Measurements from ENCODE around the gene CENPO.

Gene CENPO

DNA sequence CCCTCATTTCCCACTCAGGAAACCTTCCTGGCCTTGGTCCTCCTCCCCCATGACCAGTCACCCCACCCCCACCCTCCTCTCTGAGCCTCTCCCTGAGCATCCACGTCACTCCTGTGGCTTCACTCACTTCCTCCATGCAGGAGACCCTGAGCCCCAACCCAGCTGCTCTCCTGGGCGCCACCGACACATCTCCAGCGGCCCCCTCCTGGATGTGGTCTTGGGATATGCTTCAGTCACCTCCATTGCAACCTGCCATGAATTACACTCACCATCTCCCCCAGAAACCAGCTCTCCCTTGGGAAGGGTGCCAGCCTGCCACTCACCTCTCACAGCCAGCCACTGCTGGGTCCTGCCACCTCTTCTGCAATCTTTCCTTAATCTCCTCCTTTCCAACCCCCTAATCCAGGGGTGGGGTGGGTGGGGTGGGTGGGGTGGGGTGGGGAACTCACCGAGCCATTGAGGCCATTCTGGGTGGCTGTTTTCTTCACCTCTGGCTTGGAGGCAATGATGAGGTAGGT, 44.8 kb downstream of the CENPO start:
- no peak for DNase-seq

- no peak for DNase-seq
These were observed 45.3 kb downstream of the CENPO start for GRCh38 chr2:24838541-24838940.

- DNase-seq: no peak
These were observed 46.5 kb downstream of the CENPO start for GRCh38 chr2:24839729-24840128.

GRCh38 chr2:24840164-24840869, 47.1 kb downstream of the CENPO start:
- DNase-seq: no peak

- peak in 10 of 51 donors; percentile 5 to 55 (median 24) for DNase-seq
These were observed 48.0 kb downstream of the CENPO start for GRCh38 chr2:24840962-24841945.

DNA sequence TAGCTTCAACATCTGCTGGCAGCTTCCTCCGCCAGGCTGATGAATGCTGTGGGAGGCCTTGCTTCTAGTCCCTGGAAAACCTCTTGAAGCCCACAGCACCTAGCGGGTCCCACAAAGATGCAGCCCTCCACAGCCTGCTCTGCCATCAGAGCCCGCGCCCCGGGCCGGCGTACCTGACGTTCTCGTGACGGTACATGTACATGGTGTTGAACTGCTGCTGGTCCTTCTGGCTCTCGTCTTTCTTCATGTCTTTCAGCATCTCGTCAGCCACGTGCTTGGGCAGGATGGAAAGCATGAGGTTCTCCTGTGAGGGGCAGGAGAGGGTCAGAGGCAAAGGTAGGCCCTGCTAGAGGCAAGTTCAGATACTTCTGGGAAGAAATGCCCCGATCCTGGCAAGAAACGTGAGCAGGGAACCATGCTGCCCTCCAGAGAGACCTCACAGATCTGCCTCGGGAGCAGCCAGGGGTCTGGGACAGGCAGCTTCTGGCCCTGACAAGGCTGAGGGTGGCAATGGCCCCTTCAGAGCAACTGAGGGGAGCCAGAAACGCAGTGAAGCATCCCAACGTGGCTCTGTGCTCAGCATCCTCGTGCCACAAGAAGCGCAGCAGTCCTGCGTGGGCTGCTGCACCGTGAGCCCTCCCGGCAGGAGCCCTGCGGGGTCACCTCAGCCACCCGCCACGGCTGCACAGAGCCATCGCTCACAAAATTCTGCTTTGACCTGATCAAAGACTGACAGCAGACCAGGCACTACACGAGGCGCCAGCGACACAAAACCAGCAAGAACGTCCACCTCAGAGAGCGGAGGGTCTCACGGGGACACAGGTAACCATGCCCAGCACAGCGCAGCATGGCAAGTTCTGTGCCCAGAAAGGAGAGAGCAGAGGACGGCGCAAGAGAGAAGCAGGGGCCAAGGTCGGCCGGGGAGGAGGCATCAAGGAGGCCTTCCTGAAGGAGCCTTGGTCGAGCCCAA, 49.1 kb downstream of the CENPO start:
- no peak for DNase-seq

- DNase-seq: no peak
These were observed 50.2 kb downstream of the CENPO start for GRCh38 chr2:24843330-24843860.

DNA sequence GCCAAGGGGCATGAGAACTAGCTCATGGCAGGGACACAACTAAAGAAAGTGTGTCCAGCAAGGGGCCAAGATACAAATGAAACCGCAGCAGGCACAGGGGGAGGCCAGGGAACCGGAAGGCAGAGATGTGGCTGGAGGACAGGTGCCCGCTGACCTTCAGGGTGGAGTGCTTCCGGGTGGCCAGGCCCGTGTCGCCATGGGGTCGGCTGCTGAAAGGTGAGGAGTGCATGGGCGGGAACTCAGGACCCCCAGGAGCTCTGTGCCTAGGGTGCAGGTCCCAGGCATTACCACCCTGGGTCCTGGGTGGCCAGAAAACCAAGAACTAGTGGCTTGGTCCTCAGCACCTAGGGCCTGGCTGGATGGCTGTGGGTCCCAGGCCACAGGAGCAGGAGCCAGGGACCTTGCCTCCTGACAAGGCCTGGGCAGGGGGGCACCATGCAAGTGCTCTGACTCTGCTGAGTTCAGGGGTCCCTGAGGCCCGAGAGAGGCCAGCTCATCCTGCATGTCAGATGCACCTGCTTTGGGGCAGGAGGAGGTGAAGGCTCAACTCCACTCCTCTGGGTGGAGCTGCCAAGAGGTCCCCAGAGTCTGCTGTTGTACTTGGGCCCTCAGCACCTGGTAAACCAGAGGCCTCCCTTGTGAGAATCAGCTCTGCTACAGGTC, 50.9 kb downstream of the CENPO start:
- DNase-seq: no peak

DNA sequence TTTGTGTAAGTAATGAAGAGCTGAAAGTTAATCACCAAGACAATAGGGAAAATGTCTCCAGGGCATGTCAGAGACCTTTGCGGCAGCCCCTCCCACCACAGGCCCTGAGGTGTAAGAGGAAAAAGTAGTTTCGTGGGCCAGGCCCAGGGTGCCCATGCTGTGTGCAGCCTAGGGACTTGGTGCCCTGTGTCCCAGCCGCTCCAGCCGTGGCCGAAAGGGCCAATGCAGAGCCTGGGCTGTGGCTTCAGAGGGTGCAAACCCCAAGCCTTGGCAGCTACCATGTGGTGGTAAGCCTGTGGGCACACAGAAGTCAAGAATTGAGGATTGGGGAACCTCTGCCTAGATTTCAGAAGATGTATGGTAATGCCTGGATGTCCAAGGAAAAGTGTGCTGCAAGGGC, 52.5 kb downstream of the CENPO start:
- DNase-seq: no peak

DNA sequence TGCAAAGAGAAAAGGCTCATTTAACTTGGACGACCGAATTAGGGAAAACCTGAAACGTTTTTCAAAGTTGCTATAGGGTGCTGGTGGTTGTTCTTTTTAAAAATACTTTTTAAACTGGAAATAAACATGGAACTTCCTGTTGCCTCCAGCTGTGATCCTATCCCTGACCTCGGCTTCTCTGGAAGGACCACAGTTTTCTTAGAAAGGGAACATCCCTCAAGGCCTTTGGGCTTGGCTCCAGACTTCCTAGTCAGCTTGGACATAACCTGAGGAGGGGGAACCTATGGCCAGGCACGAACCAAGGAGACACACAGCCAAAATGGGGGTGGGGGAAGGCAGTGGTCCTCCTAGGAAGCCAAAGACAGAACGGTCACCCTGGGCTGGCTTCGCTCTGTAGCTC, 57.7 kb downstream of the CENPO start:
- no peak for DNase-seq

DNA sequence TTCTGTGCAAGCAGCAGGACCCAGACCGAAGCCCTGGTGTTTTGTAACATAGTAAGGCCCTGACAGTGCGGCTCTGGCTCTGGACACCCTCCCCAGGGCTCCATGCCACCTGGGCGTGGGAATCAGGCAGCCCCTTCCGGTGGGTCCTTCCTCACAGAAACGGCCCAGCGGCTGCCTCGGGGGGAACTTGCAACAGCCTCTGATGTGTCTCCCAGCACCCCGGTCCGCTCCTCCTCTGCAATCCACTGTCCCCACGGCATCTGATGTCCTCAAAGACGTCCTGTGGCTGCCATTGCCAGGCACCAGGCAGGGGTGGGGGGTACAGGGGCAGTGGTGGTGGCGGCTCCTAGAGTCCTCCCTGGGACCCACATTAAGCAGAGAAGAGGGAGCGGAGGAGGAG, 58.8 kb downstream of the CENPO start:
- DNase-seq: no peak

DNA sequence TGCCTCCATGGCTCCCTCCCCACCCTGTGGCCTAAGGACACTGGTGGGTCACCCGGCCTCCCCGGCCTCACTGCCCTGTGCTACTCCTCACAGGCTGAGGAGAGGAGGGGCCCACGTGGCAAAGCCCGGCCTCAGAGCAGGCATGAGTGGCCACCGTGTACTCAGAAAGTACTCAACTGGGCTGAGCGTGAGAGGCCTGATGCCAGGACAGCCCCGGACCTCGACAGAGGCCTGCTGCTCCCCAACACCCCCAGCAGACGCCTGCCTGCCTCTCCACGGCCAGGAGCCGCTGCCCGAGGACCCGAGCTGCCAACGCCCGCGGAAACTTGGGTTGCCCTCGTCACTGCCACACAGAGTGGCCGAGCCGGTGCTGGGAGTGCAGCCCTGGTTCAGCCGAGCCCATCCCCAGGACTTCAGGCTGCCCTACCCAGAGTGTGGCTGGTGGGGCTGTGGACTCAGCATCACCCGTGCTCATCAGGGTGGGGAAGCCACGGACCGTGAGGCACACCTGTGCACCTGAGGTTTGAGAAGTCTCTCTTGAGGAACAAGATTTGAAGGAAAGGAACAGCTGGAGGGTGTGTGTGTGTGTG, 59.3 kb downstream of the CENPO start:
- DNase-seq: no peak

DNA sequence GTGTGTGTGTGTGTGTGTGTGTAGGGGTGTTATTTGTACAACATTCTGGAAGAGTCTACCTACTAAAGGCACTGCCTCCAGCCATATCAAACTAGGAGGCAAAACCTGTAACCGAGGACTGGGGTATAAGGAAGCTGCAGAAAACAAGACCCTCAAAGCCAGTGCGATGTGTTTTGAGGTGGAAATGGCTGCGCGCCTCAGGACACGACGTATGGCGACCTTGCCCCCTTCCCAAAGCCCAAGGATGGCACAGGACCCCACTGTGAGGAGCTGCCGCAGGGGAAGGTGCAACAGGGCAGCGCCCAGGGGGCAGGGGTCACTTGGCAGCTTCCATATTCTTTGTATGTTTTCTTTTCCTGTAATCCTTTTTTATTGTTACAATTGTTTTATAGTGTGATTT, 59.8 kb downstream of the CENPO start:
- no peak for DNase-seq

- DNase-seq: no peak
These were observed 60.8 kb downstream of the CENPO start for GRCh38 chr2:24853996-24854395.

GRCh38 chr2:24855022-24855622, 61.9 kb downstream of the CENPO start:
- DNase-seq: peak in 1 of 51 donors; percentile 8

GRCh38 chr2:24855726-24856125, 62.5 kb downstream of the CENPO start:
- peak in 3 of 51 donors; percentile 6 to 12 (median 9) for DNase-seq

DNA sequence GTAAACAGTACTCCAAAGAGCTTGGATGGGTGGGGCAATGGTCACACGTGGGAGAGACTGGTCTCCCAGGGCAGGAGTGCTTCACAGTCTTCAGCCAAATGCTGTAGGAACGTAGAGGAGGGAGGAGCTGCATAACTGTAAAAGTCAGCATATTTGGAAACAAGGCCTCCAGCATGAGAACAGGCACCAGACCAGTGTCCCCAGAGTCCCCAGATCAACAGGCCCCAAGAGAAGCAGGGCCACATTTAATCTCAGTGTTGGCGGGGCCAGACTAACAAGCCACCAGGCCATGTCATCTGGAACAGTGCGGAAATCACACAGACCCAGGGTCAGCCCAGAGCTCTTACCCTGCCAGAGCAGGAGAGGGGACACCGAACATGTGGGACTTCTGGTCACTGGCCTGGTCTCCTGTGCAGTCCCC, 63.6 kb downstream of the CENPO start:
- no peak for DNase-seq

GRCh38 chr2:24857746-24858145, 64.5 kb downstream of the CENPO start:
- DNase-seq: no peak

GRCh38 chr2:24858996-24859395, 65.8 kb downstream of the CENPO start:
- peak in 2 of 51 donors; percentile 10 to 26 for DNase-seq
